Measurements from ENCODE around the gene POLN. TPM values are rescaled to one million over a fixed set of nuclear protein-coding genes. Genes with fewer than 3 reads are reported as not detected.

Gene POLN
- total RNA-seq, 1 experiment from 2014 or later: 3.5 TPM

DNA sequence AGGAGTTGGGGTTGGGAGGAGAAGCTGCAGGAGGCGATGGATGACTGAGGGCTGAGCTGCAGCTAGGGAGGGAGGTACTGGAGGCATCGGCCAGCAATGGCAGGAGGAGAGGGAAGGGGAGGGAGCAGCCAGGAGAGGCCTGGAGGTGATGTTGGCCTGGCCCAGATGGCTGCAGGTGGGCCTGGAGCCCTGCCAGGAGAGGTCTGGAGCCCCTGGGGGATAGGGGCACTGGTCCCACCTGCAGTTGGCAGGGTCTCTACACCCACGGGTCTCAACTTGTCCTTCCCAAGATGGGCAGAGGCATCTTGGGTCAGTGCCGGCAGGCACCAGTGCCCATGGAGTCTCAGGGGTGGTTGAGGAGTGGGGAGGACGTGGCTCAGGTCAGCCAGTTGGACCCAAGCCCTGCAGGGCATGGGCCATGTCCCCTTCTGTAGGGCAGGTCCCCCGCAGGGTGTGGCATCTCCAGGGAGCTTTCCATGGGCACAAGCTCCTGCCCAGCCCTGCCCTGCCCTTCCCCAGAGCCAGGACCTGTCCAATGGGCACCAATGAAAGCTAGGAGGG is 22.6 kb upstream of the POLN start:
- Mint-ChIP-seq H3K9me3 (no peaks in the 10 kb centered on the region), H3K36me3 (no peaks in the 10 kb centered on the region), H3K27me3 (ENCODE audit: low read depth) (peaks cover 7% of the 10 kb centered on the region), H3K27ac (no peak overlapping the region), H3K4me3 (no peak overlapping the region), H3K4me1 (peaks cover 8% of the 10 kb centered on the region)
- ChIA-PET POLR2A (no interaction called here), CTCF (no interaction called here)
- DNase-seq (ENCODE audit: low spot score) (no peak), ATAC-seq (no peak)
- TF ChIP-seq, protein P1, sequence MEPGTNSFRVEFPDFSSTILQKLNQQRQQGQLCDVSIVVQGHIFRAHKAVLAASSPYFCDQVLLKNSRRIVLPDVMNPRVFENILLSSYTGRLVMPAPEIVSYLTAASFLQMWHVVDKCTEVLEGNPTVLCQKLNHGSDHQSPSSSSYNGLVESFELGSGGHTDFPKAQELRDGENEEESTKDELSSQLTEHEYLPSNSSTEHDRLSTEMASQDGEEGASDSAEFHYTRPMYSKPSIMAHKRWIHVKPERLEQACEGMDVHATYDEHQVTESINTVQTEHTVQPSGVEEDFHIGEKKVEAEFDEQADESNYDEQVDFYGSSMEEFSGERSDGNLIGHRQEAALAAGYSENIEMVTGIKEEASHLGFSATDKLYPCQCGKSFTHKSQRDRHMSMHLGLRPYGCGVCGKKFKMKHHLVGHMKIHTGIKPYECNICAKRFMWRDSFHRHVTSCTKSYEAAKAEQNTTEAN (CRISPR knock-in tag; IDR thresholded peaks at IDR 0.05): no peak
- TF ChIP-seq, protein P2, sequence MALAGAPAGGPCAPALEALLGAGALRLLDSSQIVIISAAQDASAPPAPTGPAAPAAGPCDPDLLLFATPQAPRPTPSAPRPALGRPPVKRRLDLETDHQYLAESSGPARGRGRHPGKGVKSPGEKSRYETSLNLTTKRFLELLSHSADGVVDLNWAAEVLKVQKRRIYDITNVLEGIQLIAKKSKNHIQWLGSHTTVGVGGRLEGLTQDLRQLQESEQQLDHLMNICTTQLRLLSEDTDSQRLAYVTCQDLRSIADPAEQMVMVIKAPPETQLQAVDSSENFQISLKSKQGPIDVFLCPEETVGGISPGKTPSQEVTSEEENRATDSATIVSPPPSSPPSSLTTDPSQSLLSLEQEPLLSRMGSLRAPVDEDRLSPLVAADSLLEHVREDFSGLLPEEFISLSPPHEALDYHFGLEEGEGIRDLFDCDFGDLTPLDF (CRISPR knock-in tag; IDR thresholded peaks at IDR 0.05): no peak
- no peak for TF ChIP-seq EMX1 (CRISPR knock-in tag; IDR thresholded peaks at IDR 0.05)
- TF ChIP-seq ZNF425 (CRISPR knock-in tag; conservative IDR thresholded peaks at IDR 0.05): no peak
- TF ChIP-seq ATF2 (CRISPR knock-in tag; IDR thresholded peaks at IDR 0.05; ENCODE audit: borderline replicate concordance, low read depth): no peak
- TF ChIP-seq TEAD1 (CRISPR knock-in tag; IDR thresholded peaks at IDR 0.05): no peak
- TF ChIP-seq ZNF532 (CRISPR knock-in tag; IDR thresholded peaks at IDR 0.05; ENCODE audit: borderline replicate concordance): no peak
- no peak for TF ChIP-seq RORB (CRISPR knock-in tag; IDR thresholded peaks at IDR 0.05)
- TF ChIP-seq, protein P3, sequence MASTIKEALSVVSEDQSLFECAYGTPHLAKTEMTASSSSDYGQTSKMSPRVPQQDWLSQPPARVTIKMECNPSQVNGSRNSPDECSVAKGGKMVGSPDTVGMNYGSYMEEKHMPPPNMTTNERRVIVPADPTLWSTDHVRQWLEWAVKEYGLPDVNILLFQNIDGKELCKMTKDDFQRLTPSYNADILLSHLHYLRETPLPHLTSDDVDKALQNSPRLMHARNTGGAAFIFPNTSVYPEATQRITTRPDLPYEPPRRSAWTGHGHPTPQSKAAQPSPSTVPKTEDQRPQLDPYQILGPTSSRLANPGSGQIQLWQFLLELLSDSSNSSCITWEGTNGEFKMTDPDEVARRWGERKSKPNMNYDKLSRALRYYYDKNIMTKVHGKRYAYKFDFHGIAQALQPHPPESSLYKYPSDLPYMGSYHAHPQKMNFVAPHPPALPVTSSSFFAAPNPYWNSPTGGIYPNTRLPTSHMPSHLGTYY (CRISPR knock-in tag; IDR thresholded peaks at IDR 0.05): no peak
- TF ChIP-seq MXD4 (CRISPR knock-in tag; IDR thresholded peaks at IDR 0.05; ENCODE audit: borderline replicate concordance): no peak
- TF ChIP-seq, protein P4, sequence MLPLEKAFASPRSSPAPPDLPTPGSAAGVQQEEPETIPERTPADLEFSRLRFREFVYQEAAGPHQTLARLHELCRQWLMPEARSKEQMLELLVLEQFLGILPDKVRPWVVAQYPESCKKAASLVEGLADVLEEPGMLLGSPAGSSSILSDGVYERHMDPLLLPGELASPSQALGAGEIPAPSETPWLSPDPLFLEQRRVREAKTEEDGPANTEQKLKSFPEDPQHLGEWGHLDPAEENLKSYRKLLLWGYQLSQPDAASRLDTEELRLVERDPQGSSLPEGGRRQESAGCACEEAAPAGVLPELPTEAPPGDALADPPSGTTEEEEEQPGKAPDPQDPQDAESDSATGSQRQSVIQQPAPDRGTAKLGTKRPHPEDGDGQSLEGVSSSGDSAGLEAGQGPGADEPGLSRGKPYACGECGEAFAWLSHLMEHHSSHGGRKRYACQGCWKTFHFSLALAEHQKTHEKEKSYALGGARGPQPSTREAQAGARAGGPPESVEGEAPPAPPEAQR (CRISPR knock-in tag; IDR thresholded peaks at IDR 0.05): no peak
- no peak for TF ChIP-seq ZNF396 (CRISPR knock-in tag; IDR thresholded peaks at IDR 0.05; ENCODE audit: borderline replicate concordance)
- TF ChIP-seq IRF2 (CRISPR knock-in tag; IDR thresholded peaks at IDR 0.05; ENCODE audit: borderline replicate concordance, low read depth): no peak
- no peak for TF ChIP-seq ZNF423 (CRISPR knock-in tag; IDR thresholded peaks at IDR 0.05)
- no peak for TF ChIP-seq NFYB (CRISPR knock-in tag; conservative IDR thresholded peaks at IDR 0.05; ENCODE audit: low read depth)
- no peak for TF ChIP-seq TP53 (CRISPR knock-in tag; IDR thresholded peaks at IDR 0.05)
- no peak for TF ChIP-seq MYBL2 (CRISPR knock-in tag; IDR thresholded peaks at IDR 0.05)

All from WTC11 (cell line).